AG09319 (cell line): Measurements from ENCODE around the gene DCP2.

Source experiments
- DNase-seq: peaks from one replicate; pipeline ENCODE4 v3.0.0-alpha.2; 2010; ENCODE audit warnings: low read depth; ENCODE audit errors: extremely low read depth
- TF ChIP-seq, protein P1 (sequence below): IDR thresholded peaks from 2 replicates; pipeline ENCODE4 v1.5.1; 2011; ENCODE audit warnings: low read depth, mild to moderate bottlenecking, inconsistent platforms, low read length, moderate library complexity

The DCP2 gene

DNA sequence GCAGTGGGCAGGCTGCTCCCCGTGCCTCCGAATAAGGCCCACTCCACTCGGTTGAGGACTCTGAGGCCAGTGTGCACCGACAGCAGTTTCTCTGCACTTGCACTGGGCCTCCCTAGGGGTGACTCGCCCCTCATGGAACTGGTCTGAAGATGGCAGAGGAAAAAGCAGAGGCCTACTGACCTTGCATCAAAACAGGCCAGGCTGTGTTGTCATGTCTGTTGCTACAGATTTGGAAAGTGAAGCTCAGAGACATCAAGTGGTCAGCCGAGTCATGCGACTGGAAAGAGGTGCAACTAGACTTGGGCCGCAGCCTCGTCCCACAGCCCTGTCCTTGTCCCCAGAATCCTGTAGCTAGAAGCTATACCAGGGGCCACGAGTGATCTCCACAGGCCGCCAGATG lies 78.3 kb downstream of the DCP2 start:
- DNase-seq: no peak

GRCh38 chr5:113056988-113057387 lies 80.4 kb downstream of the DCP2 start:
- TF ChIP-seq, protein P1, sequence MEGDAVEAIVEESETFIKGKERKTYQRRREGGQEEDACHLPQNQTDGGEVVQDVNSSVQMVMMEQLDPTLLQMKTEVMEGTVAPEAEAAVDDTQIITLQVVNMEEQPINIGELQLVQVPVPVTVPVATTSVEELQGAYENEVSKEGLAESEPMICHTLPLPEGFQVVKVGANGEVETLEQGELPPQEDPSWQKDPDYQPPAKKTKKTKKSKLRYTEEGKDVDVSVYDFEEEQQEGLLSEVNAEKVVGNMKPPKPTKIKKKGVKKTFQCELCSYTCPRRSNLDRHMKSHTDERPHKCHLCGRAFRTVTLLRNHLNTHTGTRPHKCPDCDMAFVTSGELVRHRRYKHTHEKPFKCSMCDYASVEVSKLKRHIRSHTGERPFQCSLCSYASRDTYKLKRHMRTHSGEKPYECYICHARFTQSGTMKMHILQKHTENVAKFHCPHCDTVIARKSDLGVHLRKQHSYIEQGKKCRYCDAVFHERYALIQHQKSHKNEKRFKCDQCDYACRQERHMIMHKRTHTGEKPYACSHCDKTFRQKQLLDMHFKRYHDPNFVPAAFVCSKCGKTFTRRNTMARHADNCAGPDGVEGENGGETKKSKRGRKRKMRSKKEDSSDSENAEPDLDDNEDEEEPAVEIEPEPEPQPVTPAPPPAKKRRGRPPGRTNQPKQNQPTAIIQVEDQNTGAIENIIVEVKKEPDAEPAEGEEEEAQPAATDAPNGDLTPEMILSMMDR: no peak
- no peak for DNase-seq

More for the DNA sequence above, 78.3 kb downstream of the DCP2 start:
- TF ChIP-seq, protein P1: no peak

DNA sequence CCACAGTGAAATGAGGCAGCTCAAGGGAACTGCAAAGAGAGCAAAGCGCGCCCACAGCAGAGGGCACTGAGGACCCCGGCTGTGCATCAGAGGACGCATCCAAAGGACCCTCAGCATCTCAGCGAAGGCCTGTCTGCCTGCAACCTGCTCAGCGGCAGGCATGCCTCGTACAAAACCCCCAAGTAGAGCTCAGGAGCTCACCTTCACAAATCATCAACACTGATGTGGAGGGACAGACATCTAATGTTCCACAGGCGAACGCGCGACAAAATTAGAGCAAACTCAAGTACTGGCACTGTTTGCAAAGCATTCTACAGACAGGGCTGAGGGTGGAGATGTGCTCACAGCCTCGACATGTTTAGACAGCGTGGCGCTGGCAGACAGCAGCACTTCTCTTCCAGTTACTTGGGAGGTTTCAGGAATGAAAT lies 81.0 kb downstream of the DCP2 start:
- TF ChIP-seq, protein P1: no peak
- DNase-seq: no peak

- no peak for DNase-seq
- TF ChIP-seq, protein P1: no peak
Measured at GRCh38 chr5:113058269-113058668, 81.7 kb downstream of the DCP2 start.

DNA sequence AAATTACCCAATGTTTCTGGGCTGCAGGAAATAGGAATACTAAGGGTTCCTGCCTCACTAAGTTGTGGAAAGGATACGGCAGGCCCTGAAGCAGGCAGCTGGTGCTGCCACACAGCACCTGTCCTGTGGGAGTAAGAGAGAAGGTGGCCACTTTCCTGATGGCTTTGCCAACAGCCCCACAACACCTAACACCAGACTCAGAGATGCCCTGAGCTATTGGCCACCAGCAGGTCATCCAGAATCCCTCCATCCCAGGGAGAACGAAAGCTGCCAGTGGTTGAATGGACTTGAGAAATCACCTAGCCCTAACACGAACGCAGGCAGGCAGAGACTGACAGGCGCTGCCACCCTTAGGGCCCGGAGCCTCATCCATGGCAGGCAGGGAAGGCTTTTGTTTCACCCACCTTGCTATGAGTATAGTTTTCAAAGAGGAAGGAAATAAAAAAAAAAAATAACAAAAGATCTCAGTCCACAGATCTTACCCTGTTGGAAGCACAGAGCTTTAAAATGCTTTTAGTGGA lies 82.2 kb downstream of the DCP2 start:
- DNase-seq: no peak
- TF ChIP-seq, protein P1: no peak

DNA sequence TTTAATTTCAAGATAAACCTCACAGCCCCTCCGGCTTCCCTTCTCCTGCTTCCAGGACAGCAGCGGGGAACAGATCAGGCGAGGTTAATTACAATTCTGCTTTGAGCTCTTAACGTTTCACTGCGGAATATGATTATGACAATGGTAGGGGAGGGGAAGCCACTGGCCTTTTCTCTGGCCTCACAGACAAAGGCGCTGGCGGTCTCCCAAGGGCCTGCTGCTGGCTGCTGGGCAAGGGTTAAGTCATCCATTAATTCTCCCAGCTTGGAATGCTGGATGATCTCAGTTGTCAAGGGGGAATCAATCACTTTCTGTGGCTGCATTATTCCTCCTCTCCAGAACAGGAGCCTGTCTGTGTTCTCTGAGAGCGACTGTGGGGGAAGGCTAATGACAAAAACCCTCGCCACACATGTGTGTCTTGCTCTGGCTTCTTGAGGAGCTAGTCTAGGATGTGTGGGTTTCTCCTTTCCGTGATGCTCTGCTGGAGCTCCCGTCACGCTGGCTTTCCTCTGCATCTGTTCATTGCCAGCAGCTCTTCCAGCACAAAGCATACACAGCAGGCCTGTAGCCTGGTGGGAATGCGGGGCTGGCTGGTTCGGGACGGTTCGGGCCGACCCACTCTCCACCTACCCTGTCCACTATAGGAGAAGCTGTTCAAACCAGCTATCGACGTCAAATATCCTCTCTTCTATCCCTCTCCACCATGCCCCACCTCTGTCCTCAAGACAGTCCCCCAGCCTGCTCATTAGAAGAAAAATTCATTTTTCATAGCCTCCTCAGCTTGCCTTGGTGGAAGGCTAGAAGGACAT lies 82.8 kb downstream of the DCP2 start:
- TF ChIP-seq, protein P1: no peak
- DNase-seq: no peak

- TF ChIP-seq, protein P1: no peak
- DNase-seq: no peak
Measured at GRCh38 chr5:113060408-113061025, 83.9 kb downstream of the DCP2 start.
